ENCODE measurements around the gene RHOH.

DNA sequence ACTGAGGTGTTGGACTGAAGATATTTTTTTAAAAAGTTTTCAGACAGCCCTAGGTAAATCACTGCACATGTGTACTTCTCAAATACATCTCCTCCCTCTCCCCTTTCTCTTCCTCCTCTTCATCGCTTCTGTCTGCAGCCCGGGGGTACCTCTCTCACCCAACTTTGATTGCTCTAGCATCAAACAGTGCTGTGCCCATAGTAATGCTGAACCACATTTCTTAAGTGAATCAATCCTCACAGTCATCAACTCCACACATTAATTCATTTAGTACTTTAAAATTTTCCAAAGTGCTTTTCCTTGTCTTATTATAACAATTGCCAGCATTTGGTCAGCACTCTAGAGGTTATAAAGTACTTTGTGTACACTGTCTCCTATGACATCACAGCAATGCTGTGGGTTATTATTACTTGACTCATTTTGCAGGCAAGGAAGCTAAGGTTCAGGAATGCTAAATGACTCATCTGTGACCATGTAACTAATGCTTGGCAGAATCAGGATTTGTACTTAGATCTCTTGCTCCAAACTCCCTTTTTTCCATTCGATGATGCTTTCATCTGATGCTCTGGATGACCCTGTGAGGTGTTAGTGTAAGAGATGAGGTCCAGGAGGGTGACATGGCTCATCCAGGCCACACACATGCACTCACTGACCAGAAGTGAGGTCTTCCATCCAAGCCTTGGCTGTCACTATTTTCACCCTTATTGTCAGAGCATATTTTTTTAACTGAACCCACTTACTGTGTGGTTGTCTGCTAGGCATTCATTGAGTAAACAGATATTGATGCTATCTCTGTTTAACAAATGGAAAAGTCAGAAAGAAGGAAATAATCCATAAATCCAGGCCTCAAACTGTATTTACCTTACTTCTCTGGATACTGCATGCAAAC lies 58.8 kb downstream of the RHOH start:
- no peak for TF ChIP-seq CTCF (IDR thresholded peaks at IDR 0.05)
- no peak for TF ChIP-seq POLR2A (IDR thresholded peaks at IDR 0.05)
